ENCODE measurements around the gene CCIN.

The CCIN gene

DNA sequence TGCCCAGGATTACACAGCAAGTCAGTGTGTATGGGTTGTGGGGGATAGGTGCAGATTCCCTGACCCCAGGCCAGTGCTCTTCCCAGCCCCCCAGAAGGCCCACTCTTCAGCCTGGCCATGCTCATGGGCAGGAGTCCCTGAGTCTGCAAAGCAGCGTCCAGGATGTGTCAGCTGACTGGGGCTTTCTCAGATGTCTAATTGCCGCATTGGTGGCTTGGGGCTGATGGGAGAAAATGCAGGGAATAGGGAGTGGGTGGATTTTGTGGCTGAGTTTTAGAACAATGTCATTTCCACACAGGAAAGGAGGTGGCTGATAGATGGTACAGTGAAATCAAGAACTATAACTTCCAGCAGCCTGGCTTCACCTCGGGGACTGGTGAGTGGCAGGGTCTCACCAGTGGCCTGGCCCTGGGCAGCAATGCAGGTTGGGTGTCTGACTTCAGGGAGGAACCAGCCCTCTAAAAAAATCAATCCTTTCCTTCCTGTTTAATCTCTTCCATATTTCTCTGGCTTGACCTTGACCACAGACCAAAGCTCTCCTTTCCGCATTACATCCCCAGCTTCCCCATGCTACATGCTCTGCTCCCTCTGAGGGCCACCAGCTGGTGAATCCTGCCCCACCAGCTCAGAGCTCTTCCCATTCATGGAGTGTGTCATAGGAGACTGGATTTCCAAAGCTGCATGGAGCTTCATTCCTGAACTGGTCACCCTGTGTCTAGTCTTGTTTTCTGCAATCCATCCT, 18.4 kb upstream of the CCIN start:
- Histone ChIP-seq H3K4me1 (ENCODE audit: control extremely low read depth in 1 of 4, control insufficient read depth in 4 of 4, insufficient read depth in 4 of 4, low read length in 3 of 4) (peaks cover 8 to 73% (median 58%) of the 10 kb centered on the region in 4 experiments), H3K9me3 (ENCODE audit: control extremely low read depth in 1 of 5, control insufficient read depth in 4 of 5, insufficient read depth in 2 of 5, low read depth in 1 of 5, low read length in 4 of 5) (peaks cover 0 to 5% (median 3%) of the 10 kb centered on the region in 5 experiments), H3K27me3 (replicated peaks in 2 of 5; ENCODE audit: control insufficient read depth in 4 of 5, insufficient read depth in 5 of 5, low read length in 4 of 5) (no peaks in the 10 kb centered on the region), H3K27ac (ENCODE audit: insufficient read depth in 1 of 2, low read depth in 1 of 2, low read length in 2 of 2, poor library complexity in 1 of 2, severe bottlenecking in 2 of 2) (peak overlapping the region; percentile 91 to 96), H3K4me3 (ENCODE audit: control insufficient read depth in 1 of 7, extremely low read depth in 1 of 7, insufficient read depth in 4 of 7, low read depth in 2 of 7, low read length in 6 of 7) (peak overlapping the region in 3 of 7 experiments; percentile 44 to 62 (median 49)), H3K36me3 (ENCODE audit: control insufficient read depth in 4 of 4, insufficient read depth in 4 of 4, low read length in 3 of 4) (peaks cover 0 to 15% (median 3%) of the 10 kb centered on the region in 4 experiments)
- CTCF ChIA-PET, result interaction anchor here (0.8 to 13.0 kb wide), 5 partner anchors 10 to 324 kb away, joined by 3 to 106 read pairs (median 4); partner anchors contain the start of genes CCIN and GLIPR2
- DNase-seq, result no peak
- WGBS (ENCODE audit: insufficient coverage), result 37% methylated on average over 3 of the region's 4 CpGs
- POLR2A ChIA-PET, result interaction anchor here (0.9 to 1.1 kb wide), 3 partner anchors 11 to 41 kb away, joined by 3 to 6 read pairs (median 3); no protein-coding TSS in a partner anchor

DNA sequence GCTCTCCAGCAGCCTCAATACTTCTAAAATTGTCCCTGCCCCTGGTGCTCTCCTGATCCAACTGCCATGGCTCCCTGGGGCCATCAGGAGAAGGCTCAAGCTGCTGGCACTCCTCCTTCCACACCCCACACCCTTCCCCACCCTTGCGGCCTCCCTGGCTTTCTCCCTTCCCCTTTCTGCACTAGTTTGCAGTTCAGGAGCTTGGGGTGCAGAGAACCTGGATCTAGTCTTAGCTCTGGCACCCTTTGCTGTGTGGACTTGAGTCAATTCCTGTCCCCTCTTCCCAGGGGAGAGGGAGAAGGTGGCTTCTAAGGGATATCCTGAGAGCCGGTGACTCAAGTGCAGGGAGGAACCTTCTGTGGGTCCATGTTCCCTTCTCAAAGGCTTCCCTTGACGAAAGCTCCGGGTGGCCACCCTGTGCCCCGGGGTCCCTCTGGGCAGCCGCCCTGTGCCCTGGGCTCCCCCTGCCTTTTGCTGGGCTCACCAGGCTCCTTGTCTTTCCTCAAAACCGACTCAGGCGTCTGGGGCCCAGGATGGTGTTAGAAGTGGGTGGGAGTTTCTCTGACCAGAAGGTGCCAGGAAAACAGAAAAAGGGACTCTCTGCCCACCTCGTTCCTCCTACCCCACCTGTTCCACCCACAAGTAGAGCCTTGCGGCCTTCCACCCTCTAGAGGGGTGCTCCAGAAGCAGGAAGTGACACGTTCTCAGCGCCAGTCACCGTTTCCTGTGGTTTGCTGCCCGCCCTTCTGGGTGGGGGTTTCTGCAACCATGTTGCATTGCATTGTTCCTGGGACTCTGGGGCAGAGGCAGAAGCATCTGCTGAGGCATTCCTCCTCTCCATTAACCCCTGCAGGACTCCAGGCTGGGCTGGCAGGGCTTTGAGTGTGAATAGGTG, 17.6 kb upstream of the CCIN start:
- Histone ChIP-seq H3K9me3 (ENCODE audit: control extremely low read depth in 1 of 5, control insufficient read depth in 4 of 5, insufficient read depth in 2 of 5, low read depth in 1 of 5, low read length in 4 of 5) (peaks cover 0 to 3% (median 0%) of the 10 kb centered on the region in 5 experiments), H3K27ac (ENCODE audit: insufficient read depth in 1 of 2, low read depth in 1 of 2, low read length in 2 of 2, poor library complexity in 1 of 2, severe bottlenecking in 2 of 2) (peak overlapping the region; percentile 91 to 96), H3K4me3 (ENCODE audit: control insufficient read depth in 1 of 7, extremely low read depth in 1 of 7, insufficient read depth in 4 of 7, low read depth in 2 of 7, low read length in 6 of 7) (peak overlapping the region in 5 of 7 experiments; percentile 2 to 62 (median 44)), H3K4me1 (ENCODE audit: control extremely low read depth in 1 of 4, control insufficient read depth in 4 of 4, insufficient read depth in 4 of 4, low read length in 3 of 4) (peaks cover 8 to 73% (median 58%) of the 10 kb centered on the region in 4 experiments), H3K36me3 (ENCODE audit: control insufficient read depth in 4 of 4, insufficient read depth in 4 of 4, low read length in 3 of 4) (peaks cover 0 to 11% (median 2%) of the 10 kb centered on the region in 4 experiments), H3K27me3 (replicated peaks in 2 of 5; ENCODE audit: control insufficient read depth in 4 of 5, insufficient read depth in 5 of 5, low read length in 4 of 5) (no peaks in the 10 kb centered on the region)
- ChIA-PET POLR2A (interaction anchor here (0.6 to 1.1 kb wide), 3 partner anchors 12 to 102 kb away, joined by 3 to 6 read pairs (median 4); no protein-coding TSS in a partner anchor), CTCF (interaction anchor here (0.5 to 13.0 kb wide), 8 partner anchors 11 to 325 kb away, joined by 3 to 106 read pairs (median 4); partner anchors contain the start of genes CCIN and GLIPR2)
- 6% methylated on average over 10 of the region's 14 CpGs for WGBS (ENCODE audit: insufficient coverage)
- peak; percentile 94 to 98 (median 97) for DNase-seq

DNA sequence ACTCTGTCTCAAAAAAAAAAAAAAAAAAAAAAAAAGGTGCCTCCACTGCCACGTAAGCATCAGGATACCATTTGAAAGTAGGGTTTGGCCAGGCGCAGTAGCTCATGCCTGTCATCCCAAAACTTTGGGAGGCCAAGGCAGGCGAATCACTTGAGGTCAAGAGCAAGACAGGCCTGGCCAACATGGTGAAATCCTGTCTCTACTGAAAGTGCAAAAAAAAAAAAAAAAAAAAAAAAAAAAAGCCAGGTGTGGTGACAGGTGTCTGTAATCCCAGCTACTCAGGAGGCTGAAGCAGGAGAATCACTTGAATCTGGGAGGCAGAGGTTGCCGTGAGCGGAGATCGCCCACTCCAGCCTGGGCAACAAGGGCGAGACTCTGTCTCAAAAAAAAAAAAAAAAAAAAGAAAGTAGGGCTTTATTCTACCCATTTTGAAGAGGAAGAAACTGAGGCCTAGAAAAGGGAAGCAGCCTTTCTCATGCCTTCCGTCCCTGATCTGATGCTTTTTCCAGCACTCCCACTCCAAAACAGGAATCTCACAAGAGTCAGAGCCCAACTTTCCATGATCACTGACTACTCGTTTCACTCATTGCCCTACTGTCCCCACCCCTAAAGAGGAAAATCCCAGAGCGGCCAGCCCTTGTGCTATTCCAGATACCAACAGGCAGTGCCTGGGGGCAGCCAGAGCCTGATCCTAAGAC, 16.3 kb upstream of the CCIN start:
- Histone ChIP-seq H3K4me1 (ENCODE audit: control extremely low read depth in 1 of 4, control insufficient read depth in 4 of 4, insufficient read depth in 4 of 4, low read length in 3 of 4) (peaks cover 8 to 72% (median 60%) of the 10 kb centered on the region in 4 experiments), H3K27me3 (replicated peaks in 2 of 5; ENCODE audit: control insufficient read depth in 4 of 5, insufficient read depth in 5 of 5, low read length in 4 of 5) (no peaks in the 10 kb centered on the region), H3K36me3 (ENCODE audit: control insufficient read depth in 4 of 4, insufficient read depth in 4 of 4, low read length in 3 of 4) (peaks cover 0 to 11% (median 3%) of the 10 kb centered on the region in 4 experiments), H3K4me3 (ENCODE audit: control insufficient read depth in 1 of 7, extremely low read depth in 1 of 7, insufficient read depth in 4 of 7, low read depth in 2 of 7, low read length in 6 of 7) (no peak overlapping the region), H3K27ac (ENCODE audit: insufficient read depth in 1 of 2, low read depth in 1 of 2, low read length in 2 of 2, poor library complexity in 1 of 2, severe bottlenecking in 2 of 2) (peak overlapping the region in 1 of 2 experiments; percentile 96), H3K9me3 (ENCODE audit: control extremely low read depth in 1 of 5, control insufficient read depth in 4 of 5, insufficient read depth in 2 of 5, low read depth in 1 of 5, low read length in 4 of 5) (peaks cover 0 to 4% (median 0%) of the 10 kb centered on the region in 5 experiments)
- POLR2A ChIA-PET, result no interaction called here
- DNase-seq, result no peak
- 98% methylated on average over 7 of the region's 10 CpGs for WGBS (ENCODE audit: insufficient coverage)
- CTCF ChIA-PET, result interaction anchor here (0.8 to 13.0 kb wide), 5 partner anchors 12 to 65 kb away, joined by 3 to 106 read pairs (median 4); partner anchors contain the start of gene GLIPR2

DNA sequence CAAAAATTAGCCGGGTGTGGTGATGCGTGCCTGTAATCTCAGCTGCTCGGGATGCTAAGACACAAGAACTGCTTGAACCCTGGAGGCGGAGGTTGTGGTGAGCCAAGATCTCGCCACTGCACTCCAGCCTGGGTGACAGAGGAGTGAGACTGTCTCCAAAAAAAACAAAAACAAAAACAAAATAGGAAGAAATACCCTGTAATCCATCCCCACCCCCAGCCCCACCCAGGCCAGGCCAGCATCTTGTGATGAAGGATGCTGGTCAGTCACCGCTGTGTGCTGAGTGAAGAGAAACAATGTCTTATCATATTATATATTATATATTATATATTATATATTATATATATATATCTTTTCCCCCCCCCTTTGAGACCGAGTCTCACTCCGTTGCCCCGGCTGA, 15.4 kb upstream of the CCIN start:
- H3K27me3 ChIP-seq (replicated peaks in 2 of 5; ENCODE audit: control insufficient read depth in 4 of 5, insufficient read depth in 5 of 5, low read length in 4 of 5), result no peaks in the 10 kb centered on the region
- H3K27ac ChIP-seq (ENCODE audit: insufficient read depth in 1 of 2, low read depth in 1 of 2, low read length in 2 of 2, poor library complexity in 1 of 2, severe bottlenecking in 2 of 2), result peak overlapping the region; percentile 79 to 93
- peaks cover 8 to 72% (median 60%) of the 10 kb centered on the region in 4 experiments for H3K4me1 ChIP-seq (ENCODE audit: control extremely low read depth in 1 of 4, control insufficient read depth in 4 of 4, insufficient read depth in 4 of 4, low read length in 3 of 4)
- ChIA-PET POLR2A (no interaction called here), CTCF (interaction anchor here (1.7 to 13.0 kb wide), 2 partner anchors 13 to 21 kb away, joined by 5 to 106 read pairs; partner anchors contain the start of gene GLIPR2)
- H3K36me3 ChIP-seq (ENCODE audit: control insufficient read depth in 4 of 4, insufficient read depth in 4 of 4, low read length in 3 of 4), result peaks cover 0 to 6% (median 1%) of the 10 kb centered on the region in 4 experiments
- no peak for DNase-seq
- peaks cover 0 to 4% (median 0%) of the 10 kb centered on the region in 5 experiments for H3K9me3 ChIP-seq (ENCODE audit: control extremely low read depth in 1 of 5, control insufficient read depth in 4 of 5, insufficient read depth in 2 of 5, low read depth in 1 of 5, low read length in 4 of 5)
- H3K4me3 ChIP-seq (ENCODE audit: control insufficient read depth in 1 of 7, extremely low read depth in 1 of 7, insufficient read depth in 4 of 7, low read depth in 2 of 7, low read length in 6 of 7), result no peak overlapping the region
- 71% methylated on average over 4 of the region's 9 CpGs for WGBS (ENCODE audit: insufficient coverage)

DNA sequence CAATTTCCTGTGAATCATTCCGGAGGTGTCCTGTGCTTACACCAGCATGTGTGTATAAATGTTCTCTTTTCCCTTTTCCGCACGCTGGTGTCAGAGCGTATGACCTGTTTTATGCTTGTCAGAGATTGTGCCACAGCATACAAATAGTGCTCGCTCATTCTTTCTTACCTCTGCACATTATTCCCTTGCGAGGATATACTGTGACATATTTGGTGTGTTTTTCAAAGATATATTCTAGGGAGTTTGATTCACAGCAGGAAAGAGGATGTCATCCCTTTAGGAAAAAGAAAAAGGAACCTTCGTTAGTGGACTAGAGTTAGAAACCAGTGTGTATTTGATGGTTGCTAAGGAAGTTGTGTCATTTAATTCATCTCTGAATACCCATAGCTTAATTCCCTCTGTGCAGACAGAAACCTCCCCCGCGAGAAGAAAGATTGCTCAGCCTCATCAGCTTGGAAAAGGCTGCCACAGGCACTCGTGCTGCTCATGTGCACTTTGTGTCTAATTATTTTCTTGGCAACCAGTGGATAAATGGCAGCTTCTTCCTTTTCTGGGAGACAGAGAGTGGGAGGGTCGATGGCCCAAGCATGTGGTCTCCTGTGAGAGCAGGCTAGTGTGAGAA, 14.7 kb upstream of the CCIN start:
- peak overlapping the region in 3 of 7 experiments; percentile 16 to 48 (median 30) for H3K4me3 ChIP-seq (ENCODE audit: control insufficient read depth in 1 of 7, extremely low read depth in 1 of 7, insufficient read depth in 4 of 7, low read depth in 2 of 7, low read length in 6 of 7)
- peak overlapping the region; percentile 79 to 93 for H3K27ac ChIP-seq (ENCODE audit: insufficient read depth in 1 of 2, low read depth in 1 of 2, low read length in 2 of 2, poor library complexity in 1 of 2, severe bottlenecking in 2 of 2)
- peak in 2 of 3 donors; percentile 80 to 86 for DNase-seq
- POLR2A ChIA-PET, result interaction anchor here (1.5 to 1.8 kb wide), 2 partner anchors 10 to 12 kb away, joined by 3 to 6 read pairs; no protein-coding TSS in a partner anchor
- peaks cover 0 to 4% (median 0%) of the 10 kb centered on the region in 5 experiments for H3K9me3 ChIP-seq (ENCODE audit: control extremely low read depth in 1 of 5, control insufficient read depth in 4 of 5, insufficient read depth in 2 of 5, low read depth in 1 of 5, low read length in 4 of 5)
- WGBS (ENCODE audit: insufficient coverage), result 53% methylated on average over 5 of the region's 11 CpGs
- H3K4me1 ChIP-seq (ENCODE audit: control extremely low read depth in 1 of 4, control insufficient read depth in 4 of 4, insufficient read depth in 4 of 4, low read length in 3 of 4), result peaks cover 8 to 65% (median 57%) of the 10 kb centered on the region in 4 experiments
- no peaks in the 10 kb centered on the region for H3K27me3 ChIP-seq (replicated peaks in 2 of 5; ENCODE audit: control insufficient read depth in 4 of 5, insufficient read depth in 5 of 5, low read length in 4 of 5)
- H3K36me3 ChIP-seq (ENCODE audit: control insufficient read depth in 4 of 4, insufficient read depth in 4 of 4, low read length in 3 of 4), result peaks cover 0 to 5% (median 1%) of the 10 kb centered on the region in 4 experiments
- CTCF ChIA-PET, result interaction anchor here (1.0 to 13.0 kb wide), 6 partner anchors 10 to 50 kb away, joined by 3 to 106 read pairs (median 7); partner anchors contain the start of gene GLIPR2

DNA sequence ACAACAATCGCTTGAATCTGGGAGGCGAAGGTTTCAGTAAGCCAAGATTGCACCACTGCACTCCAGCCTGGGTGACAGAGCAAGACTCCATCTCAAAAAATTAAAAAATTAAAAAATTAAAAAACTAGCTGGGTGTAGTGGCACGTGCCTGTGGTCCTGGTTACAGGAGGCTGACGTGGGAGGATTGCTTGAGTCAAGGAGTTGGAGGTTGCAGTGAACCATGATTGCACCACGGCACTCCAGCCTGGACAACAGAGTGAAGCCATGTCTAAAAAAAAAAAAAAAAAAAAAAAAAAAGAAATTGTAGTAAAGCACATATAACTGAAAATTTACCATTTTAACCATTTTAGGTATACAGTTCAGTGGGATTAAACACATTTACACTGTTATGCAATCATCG, 13.1 kb upstream of the CCIN start:
- 100% methylated on average over 3 of the region's 6 CpGs for WGBS (ENCODE audit: insufficient coverage)
- DNase-seq, result no peak
- no peak overlapping the region for H3K4me3 ChIP-seq (ENCODE audit: control insufficient read depth in 1 of 7, extremely low read depth in 1 of 7, insufficient read depth in 4 of 7, low read depth in 2 of 7, low read length in 6 of 7)
- H3K36me3 ChIP-seq (ENCODE audit: control insufficient read depth in 4 of 4, insufficient read depth in 4 of 4, low read length in 3 of 4), result peaks cover 0 to 5% (median 1%) of the 10 kb centered on the region in 4 experiments
- H3K27me3 ChIP-seq (replicated peaks in 2 of 5; ENCODE audit: control insufficient read depth in 4 of 5, insufficient read depth in 5 of 5, low read length in 4 of 5), result no peaks in the 10 kb centered on the region
- peaks cover 0 to 4% (median 0%) of the 10 kb centered on the region in 5 experiments for H3K9me3 ChIP-seq (ENCODE audit: control extremely low read depth in 1 of 5, control insufficient read depth in 4 of 5, insufficient read depth in 2 of 5, low read depth in 1 of 5, low read length in 4 of 5)
- no peak overlapping the region for H3K27ac ChIP-seq (ENCODE audit: insufficient read depth in 1 of 2, low read depth in 1 of 2, low read length in 2 of 2, poor library complexity in 1 of 2, severe bottlenecking in 2 of 2)
- POLR2A ChIA-PET, result no interaction called here
- CTCF ChIA-PET, result interaction anchor here (0.6 to 13.0 kb wide), 4 partner anchors 8 to 173 kb away, joined by 3 to 106 read pairs (median 16); partner anchors contain the start of gene GLIPR2
- H3K4me1 ChIP-seq (ENCODE audit: control extremely low read depth in 1 of 4, control insufficient read depth in 4 of 4, insufficient read depth in 4 of 4, low read length in 3 of 4), result peaks cover 3 to 55% (median 43%) of the 10 kb centered on the region in 4 experiments
